ENCODE results near the gene TESMIN. TPM values are rescaled to one million over a fixed set of nuclear protein-coding genes. Genes with fewer than 3 reads are reported as not detected.

Gene TESMIN
- total RNA-seq, 2 donors from 2014 or later = 14.3 to 20.7 TPM

DNA sequence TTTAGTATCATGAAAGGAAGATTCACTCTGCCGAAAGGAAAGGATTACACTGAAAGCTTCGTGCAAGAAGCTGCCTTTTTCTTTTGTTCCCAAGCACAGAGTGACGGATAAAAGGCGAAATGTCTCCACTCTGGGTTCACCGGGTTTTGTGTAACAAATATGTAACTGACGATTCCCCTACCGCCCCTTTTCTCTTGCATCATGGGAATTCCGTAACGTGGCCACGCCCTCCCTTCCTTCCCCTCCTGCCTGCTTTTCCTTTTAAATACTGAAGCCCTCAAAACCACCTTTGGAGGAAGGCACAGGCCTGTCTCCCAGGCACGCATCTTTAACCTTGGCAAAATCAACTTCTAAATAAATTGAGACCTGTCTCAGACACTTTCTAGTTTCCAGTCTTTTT is 16.4 kb upstream of the TESMIN start:
- intact Hi-C loops (cut with DNase I) = no loop called here
- TF ChIP-seq, protein P1, sequence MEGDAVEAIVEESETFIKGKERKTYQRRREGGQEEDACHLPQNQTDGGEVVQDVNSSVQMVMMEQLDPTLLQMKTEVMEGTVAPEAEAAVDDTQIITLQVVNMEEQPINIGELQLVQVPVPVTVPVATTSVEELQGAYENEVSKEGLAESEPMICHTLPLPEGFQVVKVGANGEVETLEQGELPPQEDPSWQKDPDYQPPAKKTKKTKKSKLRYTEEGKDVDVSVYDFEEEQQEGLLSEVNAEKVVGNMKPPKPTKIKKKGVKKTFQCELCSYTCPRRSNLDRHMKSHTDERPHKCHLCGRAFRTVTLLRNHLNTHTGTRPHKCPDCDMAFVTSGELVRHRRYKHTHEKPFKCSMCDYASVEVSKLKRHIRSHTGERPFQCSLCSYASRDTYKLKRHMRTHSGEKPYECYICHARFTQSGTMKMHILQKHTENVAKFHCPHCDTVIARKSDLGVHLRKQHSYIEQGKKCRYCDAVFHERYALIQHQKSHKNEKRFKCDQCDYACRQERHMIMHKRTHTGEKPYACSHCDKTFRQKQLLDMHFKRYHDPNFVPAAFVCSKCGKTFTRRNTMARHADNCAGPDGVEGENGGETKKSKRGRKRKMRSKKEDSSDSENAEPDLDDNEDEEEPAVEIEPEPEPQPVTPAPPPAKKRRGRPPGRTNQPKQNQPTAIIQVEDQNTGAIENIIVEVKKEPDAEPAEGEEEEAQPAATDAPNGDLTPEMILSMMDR (IDR thresholded peaks at IDR 0.05) = no peak
- Histone ChIP-seq H3K36me3 (peaks cover 20% of the 10 kb centered on the region), H3K27me3 (no peaks in the 10 kb centered on the region), H3K9me3 (no peaks in the 10 kb centered on the region), H3K4me3 (no peak overlapping the region), H3K27ac (no peak overlapping the region), H3K9ac (ENCODE audit: low read depth in 2 of 2, low read length in 2 of 2) (no peak overlapping the region), H3K4me1 (no peaks in the 10 kb centered on the region)
- DNase-seq = no peak

DNA sequence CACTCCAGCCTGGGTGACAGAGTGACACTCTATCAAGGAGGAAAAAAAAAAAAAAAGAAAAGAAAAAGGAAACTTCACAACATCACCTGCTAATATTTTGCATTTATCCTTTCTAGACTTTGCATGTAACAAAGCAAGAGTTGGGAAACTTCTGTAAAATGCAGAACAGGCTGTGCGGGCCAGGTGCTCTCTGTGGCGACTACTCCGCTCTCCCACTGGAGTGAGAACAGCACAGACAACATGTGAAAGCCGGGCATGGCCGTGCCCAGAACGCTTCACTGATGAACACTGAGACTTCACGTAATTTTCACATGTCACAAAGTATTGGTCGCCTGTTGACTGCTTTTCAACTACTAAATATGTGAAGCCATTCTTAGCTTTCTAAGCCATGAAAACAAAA is 15.5 kb upstream of the TESMIN start:
- no peak for DNase-seq
- H3K4me3 ChIP-seq = no peak overlapping the region
- TF ChIP-seq, protein P1 (IDR thresholded peaks at IDR 0.05) = no peak
- H3K27me3 ChIP-seq = no peaks in the 10 kb centered on the region
- H3K9me3 ChIP-seq = no peaks in the 10 kb centered on the region
- H3K36me3 ChIP-seq = peaks cover 13% of the 10 kb centered on the region
- H3K4me1 ChIP-seq = no peaks in the 10 kb centered on the region
- intact Hi-C loops (cut with DNase I) = no loop called here
- no peak overlapping the region for H3K27ac ChIP-seq
- H3K9ac ChIP-seq (ENCODE audit: low read depth in 2 of 2, low read length in 2 of 2) = no peak overlapping the region

DNA sequence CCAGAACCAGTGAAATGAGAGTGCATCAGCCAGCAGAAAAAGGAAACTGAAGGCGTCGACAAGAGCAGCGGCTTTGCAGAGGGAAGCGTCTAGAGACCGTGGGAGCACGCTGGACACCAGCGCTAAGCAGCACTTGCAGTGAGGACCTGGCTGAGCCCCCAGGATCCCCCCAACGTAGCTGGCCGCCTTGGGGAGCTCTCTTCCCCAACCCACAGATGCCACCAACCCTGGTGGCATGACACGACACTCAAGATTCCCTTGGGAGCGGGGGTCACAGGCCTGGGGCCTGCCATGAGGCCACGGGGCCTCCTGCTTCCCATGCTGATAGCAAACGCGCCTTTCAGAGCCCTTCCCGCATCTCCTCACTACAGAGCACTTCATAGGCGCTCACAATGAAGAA is 13.4 kb upstream of the TESMIN start:
- no peak for DNase-seq
- intact Hi-C loops (cut with DNase I) = no loop called here
- Histone ChIP-seq H3K4me3 (no peak overlapping the region), H3K36me3 (peaks cover 7% of the 10 kb centered on the region), H3K27ac (no peak overlapping the region), H3K27me3 (no peaks in the 10 kb centered on the region), H3K4me1 (no peaks in the 10 kb centered on the region), H3K9ac (ENCODE audit: low read depth in 2 of 2, low read length in 2 of 2) (no peak overlapping the region), H3K9me3 (no peaks in the 10 kb centered on the region)
- TF ChIP-seq, protein P1 (IDR thresholded peaks at IDR 0.05) = no peak

DNA sequence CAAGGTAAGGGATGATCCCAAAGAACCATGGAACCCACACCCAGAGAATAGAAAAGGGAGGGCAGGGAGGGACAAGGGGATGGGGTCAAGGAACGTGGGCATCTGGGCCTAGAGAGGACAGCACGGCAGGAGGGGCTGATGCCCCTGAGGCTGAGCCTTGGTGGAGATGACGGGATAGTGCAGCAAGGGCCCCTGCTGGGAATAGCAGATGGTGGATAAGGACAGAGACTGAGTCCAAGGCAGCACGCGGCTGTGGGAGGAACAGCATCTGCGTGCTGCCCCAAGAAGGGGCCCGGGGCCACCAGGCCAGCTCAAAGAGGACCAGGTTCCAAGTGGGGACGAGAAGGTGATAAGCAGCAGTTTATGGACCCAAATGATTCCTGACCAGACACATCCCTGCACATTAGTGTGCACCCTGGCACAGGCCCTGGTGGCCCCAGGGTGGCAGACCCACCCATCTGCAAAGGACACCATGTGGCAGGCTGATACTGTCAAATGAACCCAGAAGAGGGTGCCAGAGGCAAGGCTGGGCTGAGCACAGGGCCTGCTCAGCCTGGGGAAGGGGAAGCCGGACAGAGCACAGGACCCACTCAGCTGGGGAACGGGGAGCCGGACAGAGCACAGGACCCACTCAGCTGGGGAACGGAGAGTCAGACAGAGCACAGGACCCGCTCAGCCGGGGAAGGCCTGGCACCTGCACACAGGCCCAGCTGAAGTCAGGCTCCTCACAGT is 12.8 kb upstream of the TESMIN start:
- no peaks in the 10 kb centered on the region for H3K4me1 ChIP-seq
- H3K27ac ChIP-seq = no peak overlapping the region
- DNase-seq = no peak
- H3K4me3 ChIP-seq = no peak overlapping the region
- H3K36me3 ChIP-seq = peaks cover 7% of the 10 kb centered on the region
- TF ChIP-seq, protein P1 (IDR thresholded peaks at IDR 0.05) = no peak
- no peaks in the 10 kb centered on the region for H3K27me3 ChIP-seq
- H3K9ac ChIP-seq (ENCODE audit: low read depth in 2 of 2, low read length in 2 of 2) = no peak overlapping the region
- intact Hi-C loops (cut with DNase I) = no loop called here
- H3K9me3 ChIP-seq = no peaks in the 10 kb centered on the region

DNA sequence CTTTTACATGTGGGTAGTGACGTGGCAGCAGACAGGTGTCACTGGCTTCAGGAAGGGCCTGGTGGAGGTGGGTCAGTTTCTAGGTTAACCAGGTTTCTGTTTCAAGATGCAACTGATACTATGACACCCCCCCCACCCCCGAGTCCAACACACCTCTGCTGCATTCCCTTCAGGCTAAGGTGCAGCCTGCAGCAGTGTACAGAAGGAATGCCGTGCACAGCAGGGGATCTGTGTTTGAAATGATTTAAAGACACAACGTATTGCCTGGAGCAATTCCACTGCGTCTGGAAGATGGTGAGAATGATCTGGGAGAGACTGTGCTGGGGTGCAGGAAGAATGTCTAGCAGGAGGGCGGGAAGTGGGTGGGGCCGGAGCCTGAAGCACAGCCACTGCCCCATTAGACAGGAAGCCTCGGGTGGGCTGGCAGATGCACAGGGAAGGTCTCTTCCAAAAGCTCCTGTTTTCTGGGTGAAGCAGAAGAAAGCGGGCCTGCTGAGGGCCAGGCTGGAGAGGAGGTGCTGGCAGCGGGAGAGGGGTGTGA is 11.9 kb upstream of the TESMIN start:
- Histone ChIP-seq H3K27me3 (no peaks in the 10 kb centered on the region), H3K4me3 (no peak overlapping the region), H3K9me3 (no peaks in the 10 kb centered on the region), H3K36me3 (peaks cover 7% of the 10 kb centered on the region), H3K27ac (no peak overlapping the region), H3K4me1 (no peaks in the 10 kb centered on the region), H3K9ac (ENCODE audit: low read depth in 2 of 2, low read length in 2 of 2) (no peak overlapping the region)
- DNase-seq = no peak
- intact Hi-C loops (cut with DNase I) = no loop called here
- TF ChIP-seq, protein P1 (IDR thresholded peaks at IDR 0.05) = no peak

Measured in colonic mucosa (tissue), 4 donors.